Measurements from ENCODE around the gene DNHD1.
A peak's percentile ranks its signal among the peaks of the same experiment; 100 is the strongest.

The DNHD1 gene

DNA sequence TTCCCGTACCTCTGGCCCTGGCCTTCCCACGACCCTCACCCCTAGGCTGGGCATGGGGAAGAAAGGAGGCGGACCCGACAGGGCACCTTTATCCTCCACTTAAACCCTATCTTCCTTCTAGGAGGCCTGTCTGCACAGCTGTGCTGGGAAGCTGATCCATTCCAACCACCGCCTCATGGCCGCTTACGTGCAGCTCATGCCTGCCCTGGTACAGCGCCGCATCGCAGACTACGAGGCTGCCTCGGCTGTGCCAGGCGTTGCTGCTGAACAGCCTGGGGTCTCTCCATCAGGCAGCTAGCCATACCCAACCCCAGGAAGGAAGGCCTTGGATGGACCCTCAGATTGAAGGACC lies 15.2 kb upstream of the DNHD1 start:
- peak overlapping the region; percentile 66 for H3K27ac ChIP-seq (ENCODE audit: low read length)
- H3K4me1 ChIP-seq (ENCODE audit: control insufficient read depth, low read depth, low read length) = peaks cover 4% of the 10 kb centered on the region
- H3K4me3 ChIP-seq (ENCODE audit: low read length) = peak overlapping the region; percentile 94
- H3K36me3 ChIP-seq (ENCODE audit: control insufficient read depth, low read depth, low read length) = peaks cover 64% of the 10 kb centered on the region
- H3K27me3 ChIP-seq (ENCODE audit: control insufficient read depth, insufficient read depth, low read length) = no peaks in the 10 kb centered on the region
- no peaks in the 10 kb centered on the region for H3K9me3 ChIP-seq (ENCODE audit: control insufficient read depth, low read depth, low read length)
- peak overlapping the region; percentile 95 for H3K9ac ChIP-seq (ENCODE audit: low read length)

DNA sequence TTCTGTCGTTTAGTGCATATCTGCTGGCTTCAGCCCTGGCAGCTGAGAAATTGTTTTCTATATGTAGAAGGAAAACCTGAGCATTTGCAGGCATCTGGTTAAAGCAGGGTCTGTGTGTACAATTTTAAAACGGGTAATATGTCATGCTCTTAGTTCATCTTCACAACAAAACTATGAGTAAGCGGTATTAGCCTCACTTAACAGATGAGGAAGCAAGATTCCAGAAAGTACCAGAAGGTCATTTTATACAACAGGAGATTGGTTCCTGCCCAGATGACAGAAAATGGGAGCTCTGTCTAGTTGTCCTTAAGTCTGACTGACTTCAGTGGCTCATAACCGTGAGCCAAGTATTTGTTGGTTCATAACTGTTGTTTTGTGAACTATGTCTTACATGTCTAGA lies 14.6 kb upstream of the DNHD1 start:
- Histone ChIP-seq H3K36me3 (ENCODE audit: control insufficient read depth, low read depth, low read length) (peaks cover 61% of the 10 kb centered on the region), H3K9me3 (ENCODE audit: control insufficient read depth, low read depth, low read length) (no peaks in the 10 kb centered on the region), H3K4me1 (ENCODE audit: control insufficient read depth, low read depth, low read length) (peaks cover 4% of the 10 kb centered on the region), H3K27ac (ENCODE audit: low read length) (no peak overlapping the region), H3K27me3 (ENCODE audit: control insufficient read depth, insufficient read depth, low read length) (no peaks in the 10 kb centered on the region), H3K9ac (ENCODE audit: low read length) (no peak overlapping the region), H3K4me3 (ENCODE audit: low read length) (peak overlapping the region; percentile 94)

DNA sequence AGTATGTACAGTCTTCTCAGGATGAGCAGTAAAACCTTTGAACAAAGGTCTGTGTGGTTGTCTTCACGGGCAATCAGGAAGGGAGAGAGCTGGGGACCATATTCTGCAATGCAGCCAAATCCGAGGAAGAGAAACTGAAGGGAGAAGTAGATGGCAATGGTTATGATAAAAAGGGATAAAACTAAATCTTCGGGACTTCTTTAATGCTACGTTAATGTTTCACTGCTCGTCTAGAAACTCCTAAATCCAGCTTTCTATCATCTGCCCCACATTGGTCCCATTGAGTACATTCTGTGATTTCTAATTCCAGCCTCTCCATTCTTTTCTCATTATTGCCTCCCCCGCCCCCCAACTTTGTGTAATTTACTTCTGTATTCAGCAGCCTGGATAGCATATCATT lies 14.1 kb upstream of the DNHD1 start:
- H3K4me3 ChIP-seq (ENCODE audit: low read length) = no peak overlapping the region
- H3K4me1 ChIP-seq (ENCODE audit: control insufficient read depth, low read depth, low read length) = peaks cover 4% of the 10 kb centered on the region
- no peaks in the 10 kb centered on the region for H3K27me3 ChIP-seq (ENCODE audit: control insufficient read depth, insufficient read depth, low read length)
- H3K36me3 ChIP-seq (ENCODE audit: control insufficient read depth, low read depth, low read length) = peaks cover 59% of the 10 kb centered on the region
- H3K27ac ChIP-seq (ENCODE audit: low read length) = no peak overlapping the region
- H3K9me3 ChIP-seq (ENCODE audit: control insufficient read depth, low read depth, low read length) = no peaks in the 10 kb centered on the region
- no peak overlapping the region for H3K9ac ChIP-seq (ENCODE audit: low read length)

DNA sequence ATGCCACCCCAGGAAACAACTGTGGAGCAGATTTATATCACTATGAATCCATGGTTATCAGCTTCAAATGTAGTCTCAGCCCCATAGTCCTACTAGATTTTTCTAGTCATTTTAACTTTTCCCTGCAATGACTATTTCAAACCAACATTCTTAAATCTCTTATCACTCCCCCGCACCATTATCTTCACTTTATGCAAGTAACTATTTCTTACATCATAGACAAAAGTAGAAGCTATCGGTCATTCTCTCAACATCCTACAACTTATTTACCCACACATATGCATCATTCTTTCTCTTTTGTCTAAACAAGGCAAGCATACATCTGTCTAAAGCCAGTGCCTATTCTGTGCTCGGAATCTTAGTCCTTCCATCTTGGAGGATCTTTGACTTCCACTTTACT lies 11.4 kb upstream of the DNHD1 start:
- peaks cover 52% of the 10 kb centered on the region for H3K36me3 ChIP-seq (ENCODE audit: control insufficient read depth, low read depth, low read length)
- no peaks in the 10 kb centered on the region for H3K27me3 ChIP-seq (ENCODE audit: control insufficient read depth, insufficient read depth, low read length)
- no peak overlapping the region for H3K9ac ChIP-seq (ENCODE audit: low read length)
- H3K27ac ChIP-seq (ENCODE audit: low read length) = no peak overlapping the region
- no peak overlapping the region for H3K4me3 ChIP-seq (ENCODE audit: low read length)
- H3K9me3 ChIP-seq (ENCODE audit: control insufficient read depth, low read depth, low read length) = no peaks in the 10 kb centered on the region
- H3K4me1 ChIP-seq (ENCODE audit: control insufficient read depth, low read depth, low read length) = no peaks in the 10 kb centered on the region

DNA sequence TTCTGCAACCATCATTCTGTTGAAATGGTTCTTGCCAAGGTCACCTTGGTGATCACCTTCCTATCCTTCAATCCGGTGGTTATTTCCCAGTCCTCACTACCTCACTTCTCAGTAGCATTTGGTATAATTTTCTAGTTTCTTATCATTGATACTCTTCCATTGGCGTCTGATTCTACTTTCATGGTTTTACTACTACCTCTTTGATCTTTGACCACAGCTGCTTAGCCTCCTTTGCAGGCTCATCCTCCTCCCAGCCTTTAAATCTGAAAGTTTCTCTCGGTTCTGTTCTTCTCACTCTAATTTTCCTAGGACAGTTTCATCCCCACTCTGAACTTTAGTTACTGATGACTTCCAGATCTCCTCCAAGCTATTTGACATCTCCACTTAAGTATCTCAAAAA lies 10.8 kb upstream of the DNHD1 start:
- no peak overlapping the region for H3K9ac ChIP-seq (ENCODE audit: low read length)
- peaks cover 52% of the 10 kb centered on the region for H3K36me3 ChIP-seq (ENCODE audit: control insufficient read depth, low read depth, low read length)
- H3K4me3 ChIP-seq (ENCODE audit: low read length) = no peak overlapping the region
- H3K9me3 ChIP-seq (ENCODE audit: control insufficient read depth, low read depth, low read length) = no peaks in the 10 kb centered on the region
- H3K4me1 ChIP-seq (ENCODE audit: control insufficient read depth, low read depth, low read length) = no peaks in the 10 kb centered on the region
- H3K27me3 ChIP-seq (ENCODE audit: control insufficient read depth, insufficient read depth, low read length) = no peaks in the 10 kb centered on the region
- H3K27ac ChIP-seq (ENCODE audit: low read length) = no peak overlapping the region

DNA sequence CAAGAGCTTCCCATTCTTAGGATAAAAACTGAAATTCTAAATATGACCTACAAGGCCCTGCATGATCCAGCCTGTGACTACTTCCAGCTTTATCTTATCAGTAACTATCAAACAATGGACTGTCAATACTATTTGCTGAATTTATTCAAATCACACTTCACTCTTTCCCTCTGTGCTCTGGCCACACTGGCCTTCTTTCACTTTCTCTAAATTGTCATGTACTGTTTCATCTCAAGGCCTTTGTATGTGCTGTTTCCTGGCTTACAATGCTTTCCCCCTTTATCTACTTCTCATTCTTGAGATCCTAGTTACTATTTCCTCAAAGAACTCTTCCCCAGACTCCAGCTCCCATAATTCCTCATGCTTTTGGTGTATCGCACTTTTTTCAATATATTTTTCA lies 10.1 kb upstream of the DNHD1 start:
- Histone ChIP-seq H3K36me3 (ENCODE audit: control insufficient read depth, low read depth, low read length) (peaks cover 52% of the 10 kb centered on the region), H3K27ac (ENCODE audit: low read length) (no peak overlapping the region), H3K4me1 (ENCODE audit: control insufficient read depth, low read depth, low read length) (no peaks in the 10 kb centered on the region), H3K9me3 (ENCODE audit: control insufficient read depth, low read depth, low read length) (no peaks in the 10 kb centered on the region), H3K4me3 (ENCODE audit: low read length) (no peak overlapping the region), H3K27me3 (ENCODE audit: control insufficient read depth, insufficient read depth, low read length) (no peaks in the 10 kb centered on the region), H3K9ac (ENCODE audit: low read length) (no peak overlapping the region)

DNA sequence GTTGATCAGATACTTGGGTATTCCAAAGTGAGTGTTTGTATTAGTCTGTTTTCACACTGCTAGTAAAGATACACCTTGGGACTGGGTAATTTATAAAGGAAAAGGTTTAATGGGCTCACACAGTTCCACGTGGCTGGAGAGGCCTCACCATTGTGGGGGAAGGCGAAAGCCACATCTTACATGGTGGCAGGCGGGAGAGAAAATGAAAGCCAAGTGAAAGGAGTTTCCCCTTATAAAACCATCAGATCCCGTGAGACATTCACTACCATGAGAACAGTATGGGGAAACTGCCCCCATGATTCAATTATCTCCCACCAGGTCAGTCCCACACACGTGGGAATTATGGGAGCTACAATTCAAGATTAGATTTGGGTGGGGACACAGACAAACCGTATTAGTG lies 8.7 kb upstream of the DNHD1 start:
- H3K4me1 ChIP-seq (ENCODE audit: control insufficient read depth, low read depth, low read length) = no peaks in the 10 kb centered on the region

DNA sequence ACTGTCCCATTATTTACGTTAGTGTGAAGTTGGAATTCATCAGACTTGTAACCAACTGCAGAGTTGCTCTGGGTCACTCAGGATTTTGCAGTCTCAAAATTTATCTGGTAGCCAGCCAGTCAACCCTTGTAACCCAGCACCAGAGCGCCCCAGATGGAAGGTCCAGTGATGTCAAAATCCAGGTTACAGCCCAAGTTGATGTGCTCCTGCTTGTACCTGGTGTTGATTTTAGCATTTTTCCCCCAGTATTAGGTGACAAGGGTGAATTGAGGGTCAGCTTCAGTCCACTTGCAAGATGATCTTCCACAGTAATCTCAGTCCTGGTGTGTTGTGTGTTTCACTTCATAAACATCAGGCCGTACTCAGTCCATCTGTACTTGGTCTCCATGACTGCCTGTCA lies 8.3 kb upstream of the DNHD1 start:
- H3K9me3 ChIP-seq (ENCODE audit: control insufficient read depth, low read depth, low read length) = no peaks in the 10 kb centered on the region
- H3K36me3 ChIP-seq (ENCODE audit: control insufficient read depth, low read depth, low read length) = peaks cover 37% of the 10 kb centered on the region

More for the DNA sequence above, 8.7 kb upstream of the DNHD1 start:
- Histone ChIP-seq H3K9ac (ENCODE audit: low read length) (no peak overlapping the region), H3K4me3 (ENCODE audit: low read length) (no peak overlapping the region), H3K9me3 (ENCODE audit: control insufficient read depth, low read depth, low read length) (no peaks in the 10 kb centered on the region), H3K27me3 (ENCODE audit: control insufficient read depth, insufficient read depth, low read length) (no peaks in the 10 kb centered on the region), H3K27ac (ENCODE audit: low read length) (no peak overlapping the region), H3K36me3 (ENCODE audit: control insufficient read depth, low read depth, low read length) (peaks cover 42% of the 10 kb centered on the region)

DNA sequence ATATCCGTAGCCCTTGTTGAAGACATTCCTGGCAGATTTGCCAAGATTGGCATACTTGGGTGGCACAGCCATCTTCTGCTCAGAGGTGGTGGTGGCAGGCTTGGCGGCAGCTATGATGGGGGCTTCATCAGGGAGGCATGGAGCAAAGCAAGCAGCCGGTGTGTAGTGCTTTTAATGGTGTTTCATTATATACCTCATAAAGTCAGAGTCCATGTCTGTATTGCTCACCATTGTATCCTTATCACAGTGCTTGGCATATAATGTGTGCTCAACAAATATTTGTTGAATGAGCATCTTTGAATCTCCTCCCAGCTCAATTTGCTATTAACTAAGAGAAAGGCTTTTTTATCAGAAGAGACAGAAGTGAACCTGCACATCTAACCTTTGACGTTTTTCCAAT lies 7.8 kb upstream of the DNHD1 start:
- Histone ChIP-seq H3K27me3 (ENCODE audit: control insufficient read depth, insufficient read depth, low read length) (no peaks in the 10 kb centered on the region), H3K9ac (ENCODE audit: low read length) (no peak overlapping the region), H3K36me3 (ENCODE audit: control insufficient read depth, low read depth, low read length) (peaks cover 35% of the 10 kb centered on the region), H3K9me3 (ENCODE audit: control insufficient read depth, low read depth, low read length) (no peaks in the 10 kb centered on the region), H3K4me3 (ENCODE audit: low read length) (no peak overlapping the region), H3K27ac (ENCODE audit: low read length) (no peak overlapping the region), H3K4me1 (ENCODE audit: control insufficient read depth, low read depth, low read length) (no peaks in the 10 kb centered on the region)

More for the DNA sequence above, 8.3 kb upstream of the DNHD1 start:
- Histone ChIP-seq H3K27ac (ENCODE audit: low read length) (no peak overlapping the region), H3K9ac (ENCODE audit: low read length) (no peak overlapping the region), H3K27me3 (ENCODE audit: control insufficient read depth, insufficient read depth, low read length) (no peaks in the 10 kb centered on the region), H3K4me1 (ENCODE audit: control insufficient read depth, low read depth, low read length) (no peaks in the 10 kb centered on the region), H3K4me3 (ENCODE audit: low read length) (no peak overlapping the region)

DNA sequence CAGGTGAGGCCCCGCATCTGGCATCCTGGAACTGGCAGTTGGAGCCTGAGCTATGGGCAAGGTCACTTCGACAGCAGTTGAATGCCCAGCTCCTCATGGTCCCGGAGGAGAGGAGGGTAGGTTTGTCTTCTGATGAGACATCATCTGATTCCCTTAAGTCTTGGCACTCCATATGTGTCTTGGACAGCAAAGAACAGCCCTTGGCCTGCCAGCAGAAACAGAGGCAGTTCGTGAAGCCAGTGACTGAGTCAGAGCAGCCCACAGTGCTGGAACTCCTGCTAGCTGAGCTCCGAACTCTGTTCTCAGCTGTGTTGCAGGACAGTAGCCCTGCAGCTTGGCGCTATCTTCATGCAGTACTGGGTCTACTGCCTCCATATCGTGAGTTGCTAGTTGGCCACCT lies 1.0 kb downstream of the DNHD1 start:
- Histone ChIP-seq H3K9me3 (ENCODE audit: control insufficient read depth, low read depth, low read length) (no peaks in the 10 kb centered on the region), H3K27ac (ENCODE audit: low read length) (no peak overlapping the region), H3K4me3 (ENCODE audit: low read length) (no peak overlapping the region), H3K4me1 (ENCODE audit: control insufficient read depth, low read depth, low read length) (peaks cover 9% of the 10 kb centered on the region), H3K9ac (ENCODE audit: low read length) (no peak overlapping the region), H3K27me3 (ENCODE audit: control insufficient read depth, insufficient read depth, low read length) (no peaks in the 10 kb centered on the region), H3K36me3 (ENCODE audit: control insufficient read depth, low read depth, low read length) (no peaks in the 10 kb centered on the region)

DNA sequence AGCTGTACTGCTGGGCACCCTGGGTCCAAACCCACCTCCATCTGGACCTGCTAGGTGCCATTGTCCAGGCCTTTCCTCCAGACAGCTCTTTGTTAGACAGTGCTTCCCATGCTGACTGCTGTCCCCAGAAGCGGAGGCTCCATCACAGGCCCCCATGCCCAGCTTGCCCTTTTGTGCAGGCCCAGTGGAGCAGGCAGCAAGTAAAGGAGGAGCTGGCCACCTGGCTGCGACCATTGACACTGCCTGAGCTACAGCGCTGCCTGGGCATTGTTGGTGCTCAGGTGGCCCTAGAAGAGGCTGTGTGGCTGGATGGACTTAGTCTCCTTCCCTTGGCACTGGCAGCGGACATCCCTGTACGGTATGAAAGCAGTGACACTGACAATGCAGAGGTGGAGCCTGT lies 1.5 kb downstream of the DNHD1 start:
- no peak overlapping the region for H3K9ac ChIP-seq (ENCODE audit: low read length)
- no peaks in the 10 kb centered on the region for H3K27me3 ChIP-seq (ENCODE audit: control insufficient read depth, insufficient read depth, low read length)
- H3K4me1 ChIP-seq (ENCODE audit: control insufficient read depth, low read depth, low read length) = peaks cover 9% of the 10 kb centered on the region
- no peak overlapping the region for H3K4me3 ChIP-seq (ENCODE audit: low read length)
- H3K36me3 ChIP-seq (ENCODE audit: control insufficient read depth, low read depth, low read length) = no peaks in the 10 kb centered on the region
- H3K9me3 ChIP-seq (ENCODE audit: control insufficient read depth, low read depth, low read length) = no peaks in the 10 kb centered on the region
- H3K27ac ChIP-seq (ENCODE audit: low read length) = no peak overlapping the region

DNA sequence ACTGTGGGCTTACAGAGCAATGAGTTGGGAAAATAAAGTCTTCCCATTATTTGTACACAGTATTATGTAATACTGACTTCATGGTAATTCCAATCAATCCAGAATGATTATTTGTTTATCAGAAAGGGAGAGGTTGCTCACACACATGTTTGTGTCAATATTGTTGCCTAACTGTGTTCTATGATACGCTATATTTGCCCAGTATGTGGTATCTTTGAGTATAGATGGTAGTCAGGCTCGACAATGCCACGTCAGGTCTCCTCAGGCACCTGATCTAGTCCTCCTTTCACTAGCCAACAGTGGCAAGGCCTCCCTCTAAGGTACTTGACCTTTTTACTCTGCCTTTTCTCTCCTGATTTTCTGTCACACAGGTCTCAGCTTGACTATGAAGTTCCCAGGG lies 5.3 kb downstream of the DNHD1 start:
- H3K9me3 ChIP-seq (ENCODE audit: control insufficient read depth, low read depth, low read length) = no peaks in the 10 kb centered on the region
- no peak overlapping the region for H3K4me3 ChIP-seq (ENCODE audit: low read length)
- peaks cover 3% of the 10 kb centered on the region for H3K4me1 ChIP-seq (ENCODE audit: control insufficient read depth, low read depth, low read length)
- H3K27me3 ChIP-seq (ENCODE audit: control insufficient read depth, insufficient read depth, low read length) = no peaks in the 10 kb centered on the region
- no peaks in the 10 kb centered on the region for H3K36me3 ChIP-seq (ENCODE audit: control insufficient read depth, low read depth, low read length)
- no peak overlapping the region for H3K27ac ChIP-seq (ENCODE audit: low read length)
- no peak overlapping the region for H3K9ac ChIP-seq (ENCODE audit: low read length)

Measured in iPS-18a (cell line).